ENCODE data around the gene SMYD3. TPM values are rescaled to one million over a fixed set of nuclear protein-coding genes. Genes with fewer than 3 reads are reported as not detected.

The SMYD3 gene
- total and polyA plus RNA-seq, 2 donors (not counting 3 experiments of a cell fraction or from before 2014, with no cell fraction given): 16.0 to 32.1 TPM

DNA sequence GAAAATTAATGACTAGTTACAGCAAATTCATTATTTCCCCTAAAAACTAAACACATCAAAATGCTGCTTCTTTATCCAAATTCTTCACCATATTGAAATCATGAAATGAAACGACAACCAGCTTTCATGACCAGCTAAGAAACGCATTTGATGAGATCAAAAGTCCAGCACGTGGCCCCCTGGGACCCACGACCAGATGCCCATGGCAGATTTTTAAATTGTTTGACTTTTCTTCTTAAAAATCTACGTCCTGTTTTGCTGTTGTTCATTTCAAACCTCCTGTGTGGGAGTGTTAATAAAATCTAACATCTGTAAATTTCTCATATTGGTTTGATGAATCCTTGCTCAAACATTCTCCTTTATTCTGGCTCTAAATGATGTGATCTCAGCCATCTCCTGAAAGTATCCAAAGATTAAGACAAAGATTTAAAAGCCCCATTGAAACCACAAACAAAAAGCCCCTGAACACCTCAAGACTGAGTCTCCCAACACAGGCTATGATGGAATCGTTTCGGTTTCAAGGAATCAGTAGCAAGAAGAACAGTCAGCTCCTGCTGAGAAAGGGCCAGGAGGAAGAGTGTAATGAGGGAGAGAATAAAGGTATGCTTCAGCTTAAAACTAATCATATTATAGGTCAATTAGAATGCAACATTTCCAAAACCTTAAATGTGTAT is 523.6 kb downstream of the SMYD3 start:
- no peaks in the 10 kb centered on the region for H3K9me1 ChIP-seq (replicated peaks; ENCODE audit: control insufficient read depth, extremely low read depth, insufficient read depth, low read length)
- H3K36me3 ChIP-seq (ENCODE audit: control insufficient read depth in 2 of 2, extremely low read depth in 1 of 2, insufficient read depth in 2 of 2, low read length in 2 of 2): no peaks in the 10 kb centered on the region
- no peaks in the 10 kb centered on the region for H3K9me3 ChIP-seq (replicated peaks; ENCODE audit: control insufficient read depth, insufficient read depth, low read length)
- intact Hi-C loops (cut with micrococcal nuclease) (no loop called here), dilution Hi-C loops (cut with MboI; ENCODE audit: extremely low pct_ligation_motif_present, low sequenced_read_pairs) (no loop called here)
- no peak overlapping the region for H3K4me3 ChIP-seq (replicated peaks in 1 of 3; ENCODE audit: insufficient read depth in 1 of 3, low read depth in 1 of 3, low read length in 3 of 3)
- H3K4me2 ChIP-seq (ENCODE audit: insufficient read depth, low read length): no peak overlapping the region
- no TSS peak for BruUV-seq (replicated peaks)
- ChIA-PET CTCF (no interaction called here), POLR2A (no interaction called here)
- FAIRE-seq (no peak), DNase-seq (ENCODE audit: low read depth, low spot score) (no peak)
- H3K27ac ChIP-seq (ENCODE audit: insufficient read depth, low read depth, low read length): no peak overlapping the region
- TF ChIP-seq POLR2A (IDR thresholded peaks at IDR 0.05; ENCODE audit: low read depth, low read length) (no peak), JUN (IDR thresholded peaks at IDR 0.05; ENCODE audit: borderline replicate concordance, insufficient read depth, insufficient read length, low read depth) (no peak), EZH2 (IDR thresholded peaks at IDR 0.05; ENCODE audit: borderline replicate concordance, low read depth, low read length, severe bottlenecking) (no peak), MAX (IDR thresholded peaks at IDR 0.05; ENCODE audit: insufficient read depth, insufficient read length) (no peak)
- H3K4me1 ChIP-seq (ENCODE audit: control insufficient read depth, extremely low read depth, insufficient read depth, low read length): peaks cover 12% of the 10 kb centered on the region
- H3K79me2 ChIP-seq (ENCODE audit: control insufficient read depth, insufficient read depth, low read length): no peaks in the 10 kb centered on the region
- no peak overlapping the region for H2AFZ ChIP-seq (ENCODE audit: low read depth, low read length)
- no peaks in the 10 kb centered on the region for H4K20me1 ChIP-seq (replicated peaks; ENCODE audit: control insufficient read depth, extremely low read depth, insufficient read depth, low read length)
- H3K27me3 ChIP-seq (ENCODE audit: control insufficient read depth in 2 of 2, insufficient read depth in 2 of 2, low read length in 2 of 2): no peaks in the 10 kb centered on the region
- H3K9ac ChIP-seq (replicated peaks; ENCODE audit: extremely low read depth, insufficient read depth, low read length): no peak overlapping the region

DNA sequence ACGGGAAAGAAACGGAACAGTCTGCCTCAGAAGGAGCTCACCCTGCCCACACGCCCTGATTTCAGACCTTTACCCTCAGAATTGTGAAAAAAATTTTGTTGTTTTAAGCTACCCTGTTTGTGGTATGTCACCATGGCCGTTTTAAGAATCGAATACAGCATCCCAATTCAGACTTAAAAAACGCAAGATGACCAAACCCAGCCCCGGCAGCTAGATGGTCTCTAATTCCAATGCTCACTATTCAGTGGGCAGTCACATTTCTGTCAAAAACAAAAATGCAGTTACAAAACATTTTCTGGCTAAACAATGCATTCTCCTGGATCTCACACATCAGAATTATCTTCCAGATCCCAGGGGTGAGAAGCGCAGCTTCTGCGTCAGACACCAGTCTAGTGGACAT is 527.5 kb downstream of the SMYD3 start:
- intact Hi-C loops (cut with micrococcal nuclease): no loop called here
- H3K27me3 ChIP-seq (ENCODE audit: control insufficient read depth in 2 of 2, insufficient read depth in 2 of 2, low read length in 2 of 2): no peaks in the 10 kb centered on the region
- BruUV-seq (replicated peaks): no TSS peak
- ChIA-PET POLR2A (no interaction called here), CTCF (no interaction called here)
- no peak overlapping the region for H3K4me2 ChIP-seq (ENCODE audit: insufficient read depth, low read length)
- dilution Hi-C loops (cut with MboI; ENCODE audit: extremely low pct_ligation_motif_present, low sequenced_read_pairs): no loop called here
- DNase-seq (ENCODE audit: low read depth, low spot score) (no peak), FAIRE-seq (no peak)
- H3K9me3 ChIP-seq (replicated peaks; ENCODE audit: control insufficient read depth, insufficient read depth, low read length): no peaks in the 10 kb centered on the region
- no peak for TF ChIP-seq MAX (IDR thresholded peaks at IDR 0.05; ENCODE audit: insufficient read depth, insufficient read length)
- TF ChIP-seq, protein P1, sequence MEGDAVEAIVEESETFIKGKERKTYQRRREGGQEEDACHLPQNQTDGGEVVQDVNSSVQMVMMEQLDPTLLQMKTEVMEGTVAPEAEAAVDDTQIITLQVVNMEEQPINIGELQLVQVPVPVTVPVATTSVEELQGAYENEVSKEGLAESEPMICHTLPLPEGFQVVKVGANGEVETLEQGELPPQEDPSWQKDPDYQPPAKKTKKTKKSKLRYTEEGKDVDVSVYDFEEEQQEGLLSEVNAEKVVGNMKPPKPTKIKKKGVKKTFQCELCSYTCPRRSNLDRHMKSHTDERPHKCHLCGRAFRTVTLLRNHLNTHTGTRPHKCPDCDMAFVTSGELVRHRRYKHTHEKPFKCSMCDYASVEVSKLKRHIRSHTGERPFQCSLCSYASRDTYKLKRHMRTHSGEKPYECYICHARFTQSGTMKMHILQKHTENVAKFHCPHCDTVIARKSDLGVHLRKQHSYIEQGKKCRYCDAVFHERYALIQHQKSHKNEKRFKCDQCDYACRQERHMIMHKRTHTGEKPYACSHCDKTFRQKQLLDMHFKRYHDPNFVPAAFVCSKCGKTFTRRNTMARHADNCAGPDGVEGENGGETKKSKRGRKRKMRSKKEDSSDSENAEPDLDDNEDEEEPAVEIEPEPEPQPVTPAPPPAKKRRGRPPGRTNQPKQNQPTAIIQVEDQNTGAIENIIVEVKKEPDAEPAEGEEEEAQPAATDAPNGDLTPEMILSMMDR (IDR thresholded peaks at IDR 0.05; ENCODE audit: extremely low read depth in 1 of 2, insufficient read depth in 1 of 2, low read depth in 1 of 2, low read length in 2 of 2): no peak
- TF ChIP-seq GATA2 (IDR thresholded peaks at IDR 0.05; ENCODE audit: insufficient read depth, insufficient read length, low read depth, low read length): no peak
- TF ChIP-seq MYC (IDR thresholded peaks at IDR 0.05; ENCODE audit: low read depth, low read length): no peak
- no peak for TF ChIP-seq JUN (IDR thresholded peaks at IDR 0.05; ENCODE audit: borderline replicate concordance, insufficient read depth, insufficient read length, low read depth)
- TF ChIP-seq EZH2 (IDR thresholded peaks at IDR 0.05; ENCODE audit: borderline replicate concordance, low read depth, low read length, severe bottlenecking): no peak
- TF ChIP-seq POLR2A (IDR thresholded peaks at IDR 0.05; ENCODE audit: low read depth, low read length): no peak
- TF ChIP-seq FOS (IDR thresholded peaks at IDR 0.05; ENCODE audit: borderline replicate concordance, insufficient read depth, low read length): no peak
- no peak for TF ChIP-seq POLR2AphosphoS5 (IDR thresholded peaks at IDR 0.05; ENCODE audit: insufficient read depth, low read depth, low read length)
- H3K36me3 ChIP-seq (ENCODE audit: control insufficient read depth in 2 of 2, extremely low read depth in 1 of 2, insufficient read depth in 2 of 2, low read length in 2 of 2): no peaks in the 10 kb centered on the region
- no peaks in the 10 kb centered on the region for H3K4me1 ChIP-seq (ENCODE audit: control insufficient read depth, extremely low read depth, insufficient read depth, low read length)
- no peak overlapping the region for H3K9ac ChIP-seq (replicated peaks; ENCODE audit: extremely low read depth, insufficient read depth, low read length)
- H3K79me2 ChIP-seq (ENCODE audit: control insufficient read depth, insufficient read depth, low read length): no peaks in the 10 kb centered on the region
- no peaks in the 10 kb centered on the region for H3K9me1 ChIP-seq (replicated peaks; ENCODE audit: control insufficient read depth, extremely low read depth, insufficient read depth, low read length)
- H4K20me1 ChIP-seq (replicated peaks; ENCODE audit: control insufficient read depth, extremely low read depth, insufficient read depth, low read length): no peaks in the 10 kb centered on the region
- H3K27ac ChIP-seq (ENCODE audit: insufficient read depth, low read depth, low read length): no peak overlapping the region
- H2AFZ ChIP-seq (ENCODE audit: low read depth, low read length): no peak overlapping the region
- H3K4me3 ChIP-seq (replicated peaks in 1 of 3; ENCODE audit: insufficient read depth in 1 of 3, low read depth in 1 of 3, low read length in 3 of 3): no peak overlapping the region
